ENCODE data around the gene EMP2. TPM values are rescaled to one million over a fixed set of nuclear protein-coding genes. Genes with fewer than 3 reads are reported as not detected.

The EMP2 gene
- total and polyA plus RNA-seq, 10 donors = 2.8 to 37.2 (median 19.5) TPM

DNA sequence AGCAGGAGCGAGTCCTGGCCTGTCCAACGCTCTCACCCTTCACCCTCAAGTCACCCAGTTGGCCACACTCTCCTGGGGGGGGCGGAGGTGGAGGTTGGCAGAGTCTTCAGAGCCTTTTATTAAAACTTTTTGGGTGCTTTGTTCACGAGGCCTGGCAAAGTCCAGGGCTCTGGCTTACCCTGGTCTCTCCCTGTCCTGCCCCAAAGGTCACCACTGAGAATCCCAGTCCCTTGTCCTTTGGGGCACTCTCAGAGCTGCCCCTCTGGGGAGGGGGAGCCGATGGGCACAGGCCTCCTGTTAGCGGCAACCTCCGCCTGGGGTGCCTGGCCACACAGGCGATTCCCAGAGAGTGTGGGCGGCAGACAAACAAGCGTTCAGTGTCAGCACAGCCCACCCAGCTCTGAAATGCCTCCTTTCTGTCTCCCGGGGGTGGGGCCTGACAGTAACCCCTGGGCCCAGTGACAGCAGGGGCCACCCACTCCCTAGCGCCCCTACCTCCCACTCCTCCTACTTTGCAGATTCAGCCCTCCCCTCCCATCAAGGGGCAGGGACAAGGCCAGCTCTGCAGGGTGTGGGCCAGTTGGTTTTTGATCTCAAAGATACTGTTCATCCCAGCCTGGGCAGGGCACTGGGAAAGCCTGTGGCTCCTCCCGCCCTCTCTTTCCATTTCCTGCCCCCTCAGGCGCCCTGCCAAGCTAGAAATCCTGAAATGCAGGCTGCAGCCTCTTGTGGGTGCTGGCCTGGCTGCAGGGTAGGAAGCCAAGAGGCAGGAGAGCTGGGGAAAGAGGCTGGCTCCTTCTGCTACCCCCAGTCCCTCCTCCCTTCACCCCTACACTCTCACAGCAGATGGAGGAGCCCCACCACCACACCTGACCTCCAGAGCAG lies 36.6 kb upstream of the EMP2 start:
- no peak overlapping the region for H3K4me3 ChIP-seq
- peaks cover 0 to 47% (median 23%) of the 10 kb centered on the region in 6 donors for H3K4me1 ChIP-seq
- no peaks in the 10 kb centered on the region for H3K36me3 ChIP-seq
- DNase-seq = no peak
- peaks cover 0 to 30% (median 0%) of the 10 kb centered on the region in 7 donors for H3K27me3 ChIP-seq (replicated peaks in 1 of 7)
- no peaks in the 10 kb centered on the region for H3K9me3 ChIP-seq
- H3K27ac ChIP-seq = peak overlapping the region in 6 of 8 donors; percentile 30 to 65 (median 48)
- TF ChIP-seq, protein P1, sequence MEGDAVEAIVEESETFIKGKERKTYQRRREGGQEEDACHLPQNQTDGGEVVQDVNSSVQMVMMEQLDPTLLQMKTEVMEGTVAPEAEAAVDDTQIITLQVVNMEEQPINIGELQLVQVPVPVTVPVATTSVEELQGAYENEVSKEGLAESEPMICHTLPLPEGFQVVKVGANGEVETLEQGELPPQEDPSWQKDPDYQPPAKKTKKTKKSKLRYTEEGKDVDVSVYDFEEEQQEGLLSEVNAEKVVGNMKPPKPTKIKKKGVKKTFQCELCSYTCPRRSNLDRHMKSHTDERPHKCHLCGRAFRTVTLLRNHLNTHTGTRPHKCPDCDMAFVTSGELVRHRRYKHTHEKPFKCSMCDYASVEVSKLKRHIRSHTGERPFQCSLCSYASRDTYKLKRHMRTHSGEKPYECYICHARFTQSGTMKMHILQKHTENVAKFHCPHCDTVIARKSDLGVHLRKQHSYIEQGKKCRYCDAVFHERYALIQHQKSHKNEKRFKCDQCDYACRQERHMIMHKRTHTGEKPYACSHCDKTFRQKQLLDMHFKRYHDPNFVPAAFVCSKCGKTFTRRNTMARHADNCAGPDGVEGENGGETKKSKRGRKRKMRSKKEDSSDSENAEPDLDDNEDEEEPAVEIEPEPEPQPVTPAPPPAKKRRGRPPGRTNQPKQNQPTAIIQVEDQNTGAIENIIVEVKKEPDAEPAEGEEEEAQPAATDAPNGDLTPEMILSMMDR (IDR thresholded peaks at IDR 0.05 in 8 of 11, conservative IDR thresholded peaks at IDR 0.05 in 3 of 11) = peak in 2 of 11 experiments; percentile 16 to 27
- no peak for TF ChIP-seq POLR2A (IDR thresholded peaks at IDR 0.05)
- TF ChIP-seq POLR2AphosphoS5 (IDR thresholded peaks at IDR 0.05) = peak; percentile 27 to 44 (median 44)
- 41 to 68% (median 61%) methylated on average over 10 to 14 of the region's 14 CpGs for WGBS, 5 donors
- intact Hi-C loops (cut with DNase I; ENCODE audit: low total_unique reads) = no loop called here

- TF ChIP-seq POLR2A (IDR thresholded peaks at IDR 0.05) = no peak
- TF ChIP-seq POLR2AphosphoS5 (IDR thresholded peaks at IDR 0.05) = no peak
- TF ChIP-seq, protein P1 (IDR thresholded peaks at IDR 0.05 in 8 of 11, conservative IDR thresholded peaks at IDR 0.05 in 3 of 11) = no peak
- intact Hi-C loops (cut with DNase I; ENCODE audit: low total_unique reads) = no loop called here
- Histone ChIP-seq H3K27ac (peak overlapping the region in 4 of 8 donors; percentile 30 to 65 (median 50)), H3K4me3 (no peak overlapping the region), H3K36me3 (no peaks in the 10 kb centered on the region), H3K27me3 (replicated peaks in 1 of 7) (peaks cover 0 to 30% (median 0%) of the 10 kb centered on the region in 7 donors), H3K9me3 (no peaks in the 10 kb centered on the region), H3K4me1 (peaks cover 0 to 48% (median 23%) of the 10 kb centered on the region in 6 donors)
- no peak for DNase-seq
- 65 to 90% (median 73%) methylated on average over 6 of the region's 6 CpGs for WGBS, 5 donors
These were observed 36.0 kb upstream of the EMP2 start for GRCh38 chr16:10616419-10616755.

DNA sequence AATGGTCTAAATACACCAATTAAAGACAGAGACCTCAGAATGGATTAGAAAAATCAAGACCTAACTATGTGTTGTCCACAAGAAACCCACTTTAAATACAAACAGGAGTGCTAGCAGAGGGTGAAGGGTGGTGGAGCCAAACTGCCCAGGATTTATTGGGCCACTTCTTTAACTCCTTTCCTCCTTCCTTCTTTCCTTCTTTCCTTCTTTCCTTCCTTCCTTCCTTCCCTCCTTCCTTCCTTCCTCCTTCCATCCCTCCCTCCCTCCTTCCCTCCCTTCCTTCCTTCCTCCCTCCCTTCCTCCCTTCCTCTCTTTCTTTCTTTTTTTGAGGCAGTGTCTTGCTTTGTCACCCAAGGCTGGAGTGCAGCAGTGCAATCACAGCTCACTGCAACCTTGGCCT lies 34.3 kb upstream of the EMP2 start:
- intact Hi-C loops (cut with DNase I; ENCODE audit: low total_unique reads) = no loop called here
- Histone ChIP-seq H3K36me3 (no peaks in the 10 kb centered on the region), H3K4me3 (no peak overlapping the region), H3K27me3 (replicated peaks in 1 of 7) (peaks cover 0 to 20% (median 0%) of the 10 kb centered on the region in 7 donors), H3K4me1 (peaks cover 0 to 47% (median 22%) of the 10 kb centered on the region in 6 donors), H3K27ac (no peak overlapping the region), H3K9me3 (no peaks in the 10 kb centered on the region)
- TF ChIP-seq POLR2A (IDR thresholded peaks at IDR 0.05) = no peak
- no peak for DNase-seq

DNA sequence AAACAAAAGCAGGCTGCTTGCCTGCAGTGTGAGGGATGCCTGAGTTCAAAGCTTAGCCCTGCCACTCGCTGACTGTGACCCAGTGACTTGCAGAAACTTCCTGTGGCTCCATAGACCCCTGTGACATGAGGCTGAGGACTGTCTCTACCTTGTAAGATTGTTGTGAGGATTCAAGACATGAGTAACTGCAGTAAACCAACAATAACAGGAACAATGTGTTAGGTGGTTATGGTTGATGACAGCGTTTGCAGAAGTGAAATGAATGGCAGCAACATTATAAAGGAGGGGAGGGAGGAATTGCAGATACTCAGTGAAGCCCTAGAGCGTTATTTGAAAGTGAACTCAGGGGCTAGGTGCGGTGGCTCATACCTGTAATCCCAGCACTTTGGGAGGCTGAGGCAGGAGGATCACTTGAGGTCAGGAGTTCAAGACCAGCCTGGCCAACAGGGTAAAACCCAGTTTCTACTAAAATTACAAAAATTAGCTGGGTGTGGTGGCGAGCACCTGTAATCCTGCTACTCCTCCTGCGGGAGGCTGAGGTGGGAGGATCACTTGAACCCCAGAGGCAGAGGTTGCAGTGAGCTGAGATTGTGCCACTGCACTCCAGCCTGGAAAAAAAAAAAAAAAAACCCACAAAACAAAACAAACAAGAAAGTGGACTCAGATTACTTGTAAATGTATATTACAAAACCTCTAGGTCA lies 33.5 kb upstream of the EMP2 start:
- H3K4me1 ChIP-seq = peaks cover 0 to 40% (median 19%) of the 10 kb centered on the region in 6 donors
- H3K27ac ChIP-seq = no peak overlapping the region
- intact Hi-C loops (cut with DNase I; ENCODE audit: low total_unique reads) = no loop called here
- peaks cover 0 to 12% (median 0%) of the 10 kb centered on the region in 7 donors for H3K27me3 ChIP-seq (replicated peaks in 1 of 7)
- no peak overlapping the region for H3K4me3 ChIP-seq
- DNase-seq = no peak
- 50 to 63% (median 57%) methylated on average over 6 of the region's 6 CpGs for WGBS, 5 donors
- TF ChIP-seq, protein P1 (IDR thresholded peaks at IDR 0.05 in 8 of 11, conservative IDR thresholded peaks at IDR 0.05 in 3 of 11) = no peak
- no peak for TF ChIP-seq POLR2AphosphoS5 (IDR thresholded peaks at IDR 0.05)
- no peak for TF ChIP-seq POLR2A (IDR thresholded peaks at IDR 0.05)
- no peaks in the 10 kb centered on the region for H3K9me3 ChIP-seq
- no peaks in the 10 kb centered on the region for H3K36me3 ChIP-seq

Measured in spleen (tissue), 11 donors.